Gastroesophageal sphincter (tissue), 3 donors: ENCODE measurements around the gene RPL27A.

ENCODE experiments used
- EP300 ChIP-seq: sonication (generic); formaldehyde crosslinking; IDR thresholded peaks from one replicate; pipeline ENCODE4 v1.6.1; 2017; ENCODE audit warnings: antibody characterized with exemption, mild to moderate bottlenecking
- POLR2AphosphoS5 ChIP-seq: sonication (generic); formaldehyde crosslinking; IDR thresholded peaks from one replicate; pipeline ENCODE4 v1.6.1; 2017; ENCODE audit warnings: antibody characterized with exemption
- TF ChIP-seq, protein P1 (sequence below), 4 experiments: fragments of 200-600 bp in 2 of 4; fragments of 450-650 bp in 2 of 4; sonication (generic) in 1 of 4; IDR thresholded peaks; one replicate each; pipeline ENCODE4 v1.5.1; 2017 to 2019; ENCODE audit warnings: antibody characterized with exemption in 4 of 4, mild to moderate bottlenecking in 2 of 4, moderate library complexity in 2 of 4

GRCh38 chr11:8672346-8672745 is 10.2 kb upstream of the RPL27A start:
- TF ChIP-seq POLR2AphosphoS5 (no peak), EP300 (no peak)
- TF ChIP-seq, protein P1, sequence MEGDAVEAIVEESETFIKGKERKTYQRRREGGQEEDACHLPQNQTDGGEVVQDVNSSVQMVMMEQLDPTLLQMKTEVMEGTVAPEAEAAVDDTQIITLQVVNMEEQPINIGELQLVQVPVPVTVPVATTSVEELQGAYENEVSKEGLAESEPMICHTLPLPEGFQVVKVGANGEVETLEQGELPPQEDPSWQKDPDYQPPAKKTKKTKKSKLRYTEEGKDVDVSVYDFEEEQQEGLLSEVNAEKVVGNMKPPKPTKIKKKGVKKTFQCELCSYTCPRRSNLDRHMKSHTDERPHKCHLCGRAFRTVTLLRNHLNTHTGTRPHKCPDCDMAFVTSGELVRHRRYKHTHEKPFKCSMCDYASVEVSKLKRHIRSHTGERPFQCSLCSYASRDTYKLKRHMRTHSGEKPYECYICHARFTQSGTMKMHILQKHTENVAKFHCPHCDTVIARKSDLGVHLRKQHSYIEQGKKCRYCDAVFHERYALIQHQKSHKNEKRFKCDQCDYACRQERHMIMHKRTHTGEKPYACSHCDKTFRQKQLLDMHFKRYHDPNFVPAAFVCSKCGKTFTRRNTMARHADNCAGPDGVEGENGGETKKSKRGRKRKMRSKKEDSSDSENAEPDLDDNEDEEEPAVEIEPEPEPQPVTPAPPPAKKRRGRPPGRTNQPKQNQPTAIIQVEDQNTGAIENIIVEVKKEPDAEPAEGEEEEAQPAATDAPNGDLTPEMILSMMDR (IDR thresholded peaks at IDR 0.05): no peak
